DOHH2 (cell line): ENCODE results near the gene CYP1A2.

ENCODE experiments used
- EZH2phosphoT487 ChIP-seq: fragments of 200-600 bp; sonication (generic); IDR thresholded peaks from 2 replicates; pipeline ENCODE4 v1.6.1; 2017; ENCODE audit warnings: borderline replicate concordance, mild to moderate bottlenecking, antibody characterized with exemption, low read length, moderate library complexity, mixed read lengths
- TF ChIP-seq, protein P1 (sequence below): fragments of 200-600 bp; sonication (generic); IDR thresholded peaks from one replicate; pipeline ENCODE4 v1.5.1; 2014; ENCODE audit warnings: antibody characterized with exemption, mild to moderate bottlenecking, low read depth, low read length; ENCODE audit not compliant: poor library complexity, severe bottlenecking

DNA sequence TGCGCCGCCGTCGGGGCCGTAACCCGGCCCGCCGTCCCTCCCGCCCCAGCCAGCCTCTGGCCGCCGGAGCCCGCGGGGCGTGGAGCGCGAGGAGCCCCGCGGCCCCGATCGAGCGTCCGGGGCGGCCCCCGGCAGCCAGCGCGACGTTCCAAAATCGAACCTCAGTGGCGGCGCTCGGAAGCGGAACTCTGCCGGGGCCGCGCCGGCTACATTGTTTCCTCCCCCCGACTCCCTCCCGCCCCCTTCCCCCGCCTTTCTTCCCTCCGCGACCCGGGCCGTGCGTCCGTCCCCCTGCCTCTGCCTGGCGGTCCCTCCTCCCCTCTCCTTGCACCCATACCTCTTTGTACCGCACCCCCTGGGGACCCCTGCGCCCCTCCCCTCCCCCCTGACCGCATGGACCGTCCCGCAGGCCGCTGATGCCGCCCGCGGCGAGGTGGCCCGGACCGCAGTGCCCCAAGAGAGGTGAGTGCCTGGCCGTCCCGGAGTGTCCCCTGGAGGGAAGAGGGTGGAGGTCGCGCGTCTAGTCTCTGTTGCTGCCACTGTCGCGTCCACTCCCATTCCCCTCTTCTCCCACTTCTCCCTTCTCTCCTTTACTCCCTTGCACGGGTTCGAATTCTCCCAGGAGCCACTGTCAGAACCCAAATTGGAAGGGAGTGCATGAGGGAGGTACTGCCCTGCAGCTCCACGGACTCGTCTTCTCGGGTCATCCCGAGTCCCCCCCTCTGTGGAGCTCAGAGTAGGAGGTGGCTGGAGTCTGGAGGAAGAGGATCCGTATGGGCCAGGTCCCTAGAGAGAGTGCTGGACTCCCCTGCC, 33.8 kb downstream of the CYP1A2 start:
- TF ChIP-seq EZH2phosphoT487, result no peak
- TF ChIP-seq, protein P1, sequence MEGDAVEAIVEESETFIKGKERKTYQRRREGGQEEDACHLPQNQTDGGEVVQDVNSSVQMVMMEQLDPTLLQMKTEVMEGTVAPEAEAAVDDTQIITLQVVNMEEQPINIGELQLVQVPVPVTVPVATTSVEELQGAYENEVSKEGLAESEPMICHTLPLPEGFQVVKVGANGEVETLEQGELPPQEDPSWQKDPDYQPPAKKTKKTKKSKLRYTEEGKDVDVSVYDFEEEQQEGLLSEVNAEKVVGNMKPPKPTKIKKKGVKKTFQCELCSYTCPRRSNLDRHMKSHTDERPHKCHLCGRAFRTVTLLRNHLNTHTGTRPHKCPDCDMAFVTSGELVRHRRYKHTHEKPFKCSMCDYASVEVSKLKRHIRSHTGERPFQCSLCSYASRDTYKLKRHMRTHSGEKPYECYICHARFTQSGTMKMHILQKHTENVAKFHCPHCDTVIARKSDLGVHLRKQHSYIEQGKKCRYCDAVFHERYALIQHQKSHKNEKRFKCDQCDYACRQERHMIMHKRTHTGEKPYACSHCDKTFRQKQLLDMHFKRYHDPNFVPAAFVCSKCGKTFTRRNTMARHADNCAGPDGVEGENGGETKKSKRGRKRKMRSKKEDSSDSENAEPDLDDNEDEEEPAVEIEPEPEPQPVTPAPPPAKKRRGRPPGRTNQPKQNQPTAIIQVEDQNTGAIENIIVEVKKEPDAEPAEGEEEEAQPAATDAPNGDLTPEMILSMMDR, result no peak
